Body of pancreas (tissue), 4 donors: ENCODE data around the gene HBD. TPM values are rescaled to one million over a fixed set of nuclear protein-coding genes. Genes with fewer than 3 reads are reported as not detected.

Experiments used
- ATAC-seq: fragments of 150-250 bp; one replicate; pipeline ENCODE4 v1.9.1; 2016
- DNase-seq, 4 donors: peaks; one replicate each; pipeline ENCODE4 v3.0.0-alpha.2; 2019
- H3K27ac ChIP-seq, 4 donors: fragments of 200-600 bp; sonication (generic); 1 replicate in 3 of 4; 2 replicates in 1 of 4; pipeline versions ENCODE4 v1.5.1 to v1.6.1; 2016 to 2019; ENCODE audit warnings: mild to moderate bottlenecking in 1 of 4, mixed read lengths in 1 of 4, moderate library complexity in 1 of 4
- H3K27me3 ChIP-seq, 2 donors: fragments of 200-600 bp; sonication (generic); one replicate each; pipeline ENCODE4 v1.6.0; 2016; ENCODE audit warnings: mild to moderate bottlenecking in 1 of 2
- H3K36me3 ChIP-seq, 2 donors: fragments of 200-600 bp; sonication (generic); replicated peaks in 1 of 2; 2 replicates each; pipeline ENCODE4 v1.5.1; 2016; ENCODE audit warnings: low read depth in 2 of 2; ENCODE audit not compliant: insufficient read depth in 1 of 2
- H3K4me1 ChIP-seq: fragments of 200-600 bp; sonication (generic); one replicate; pipeline ENCODE4 v1.6.0; 2016
- H3K4me3 ChIP-seq, 2 donors: fragments of 200-600 bp; sonication (generic); 1 replicate in 1 of 2; 2 replicates in 1 of 2; pipeline ENCODE4 v1.5.1; 2016 to 2019
- H3K9me3 ChIP-seq, 3 donors: fragments of 200-600 bp; sonication (generic); 1 replicate in 2 of 3; 2 replicates in 1 of 3; pipeline ENCODE4 v1.5.1; 2016
- POLR2A ChIP-seq, 3 donors: fragments of 450-650 bp; IDR thresholded peaks; one replicate each; pipeline ENCODE4 v1.6.1; 2016; ENCODE audit warnings: antibody characterized with exemption in 3 of 3, mild to moderate bottlenecking in 2 of 3
- WGBS, 2 donors: methylation state at CpG; one replicate each; pipeline ENCODE4 v1.1.5; 2017; 5-methylcytosine and 5-hydroxymethylcytosine counted together
- intact Hi-C: fragments of 100-400 bp; cut with DNase I; formaldehyde crosslinking; loops from one replicate; pipeline ENCODE4 v1.15.1; 2023
- total RNA-seq, 2 donors: library from RNA; depleted of rRNA; stranded (reverse); fragments of >200 nt; gene quantifications; one replicate each; pipeline ENCODE4 v1.1.0, GENCODE V29; 2016
- TF ChIP-seq, protein P1 (sequence below), 7 experiments: fragments of 450-650 bp in 4 of 7; fragments of 200-600 bp in 3 of 7; sonication (generic) in 3 of 7; IDR thresholded peaks; one replicate each; pipeline ENCODE4 v1.5.1; 2016 to 2019; ENCODE audit warnings: antibody characterized with exemption in 7 of 7

HBD gene
- total RNA-seq, 2 donors from 2014 or later, result not detected

DNA sequence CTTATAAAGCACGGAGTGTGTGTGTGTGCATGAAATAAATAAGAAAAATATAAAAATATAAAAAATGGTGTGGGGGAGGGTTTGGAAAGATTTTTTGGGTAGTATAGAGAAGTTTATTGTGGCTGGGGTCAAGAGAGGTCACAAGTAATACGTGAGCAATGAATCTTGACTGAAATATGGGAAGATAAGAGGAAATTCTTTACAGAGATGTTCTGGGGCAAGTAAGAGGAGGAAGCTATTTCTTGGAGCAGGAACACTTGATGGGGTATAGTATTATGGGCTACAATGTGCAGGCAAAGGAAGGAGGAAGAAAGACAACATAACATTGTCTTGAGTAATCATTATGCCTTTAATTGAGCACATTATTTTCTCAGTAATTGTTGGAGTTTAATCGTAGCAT, 2.1 kb downstream of the HBD start:
- Histone ChIP-seq H3K4me1 (no peaks in the 10 kb centered on the region), H3K27me3 (no peaks in the 10 kb centered on the region), H3K4me3 (no peak overlapping the region), H3K36me3 (no peaks in the 10 kb centered on the region), H3K27ac (no peak overlapping the region), H3K9me3 (no peaks in the 10 kb centered on the region)
- intact Hi-C loops, result no loop called here
- WGBS, 2 donors, result 52 to 55% methylated on average over 3 of the region's 3 CpGs
- TF ChIP-seq POLR2A (IDR thresholded peaks at IDR 0.05), result no peak
- TF ChIP-seq, protein P1, sequence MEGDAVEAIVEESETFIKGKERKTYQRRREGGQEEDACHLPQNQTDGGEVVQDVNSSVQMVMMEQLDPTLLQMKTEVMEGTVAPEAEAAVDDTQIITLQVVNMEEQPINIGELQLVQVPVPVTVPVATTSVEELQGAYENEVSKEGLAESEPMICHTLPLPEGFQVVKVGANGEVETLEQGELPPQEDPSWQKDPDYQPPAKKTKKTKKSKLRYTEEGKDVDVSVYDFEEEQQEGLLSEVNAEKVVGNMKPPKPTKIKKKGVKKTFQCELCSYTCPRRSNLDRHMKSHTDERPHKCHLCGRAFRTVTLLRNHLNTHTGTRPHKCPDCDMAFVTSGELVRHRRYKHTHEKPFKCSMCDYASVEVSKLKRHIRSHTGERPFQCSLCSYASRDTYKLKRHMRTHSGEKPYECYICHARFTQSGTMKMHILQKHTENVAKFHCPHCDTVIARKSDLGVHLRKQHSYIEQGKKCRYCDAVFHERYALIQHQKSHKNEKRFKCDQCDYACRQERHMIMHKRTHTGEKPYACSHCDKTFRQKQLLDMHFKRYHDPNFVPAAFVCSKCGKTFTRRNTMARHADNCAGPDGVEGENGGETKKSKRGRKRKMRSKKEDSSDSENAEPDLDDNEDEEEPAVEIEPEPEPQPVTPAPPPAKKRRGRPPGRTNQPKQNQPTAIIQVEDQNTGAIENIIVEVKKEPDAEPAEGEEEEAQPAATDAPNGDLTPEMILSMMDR (IDR thresholded peaks at IDR 0.05), result no peak
- DNase-seq (no peak), ATAC-seq (no peak)

DNA sequence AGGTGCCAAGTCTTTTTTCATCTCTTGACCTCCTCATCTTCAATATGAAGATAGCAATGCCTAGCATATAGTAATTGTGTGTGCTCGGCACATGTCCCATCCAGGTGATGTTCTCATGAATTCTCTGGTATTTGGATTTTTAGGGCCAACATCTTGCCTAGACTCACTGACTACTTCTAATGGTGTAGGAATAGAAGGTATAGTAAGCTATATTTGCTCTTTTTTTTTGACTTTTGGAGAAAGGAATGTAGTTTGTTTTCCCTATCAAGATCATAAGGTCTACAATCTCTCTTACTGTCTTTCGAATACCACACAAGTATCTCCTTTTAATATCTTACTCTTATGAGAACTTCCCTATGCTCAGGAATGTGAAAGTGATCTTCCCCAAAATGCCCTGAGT, 3.2 kb downstream of the HBD start:
- Histone ChIP-seq H3K36me3 (no peaks in the 10 kb centered on the region), H3K9me3 (no peaks in the 10 kb centered on the region), H3K4me3 (no peak overlapping the region), H3K27me3 (no peaks in the 10 kb centered on the region), H3K27ac (no peak overlapping the region), H3K4me1 (no peaks in the 10 kb centered on the region)
- ATAC-seq, result no peak
- no peak for DNase-seq
- intact Hi-C loops, result no loop called here
- 79 to 81% methylated on average over 2 of the region's 2 CpGs for WGBS, 2 donors
- TF ChIP-seq, protein P1 (IDR thresholded peaks at IDR 0.05), result no peak
- no peak for TF ChIP-seq POLR2A (IDR thresholded peaks at IDR 0.05)

DNA sequence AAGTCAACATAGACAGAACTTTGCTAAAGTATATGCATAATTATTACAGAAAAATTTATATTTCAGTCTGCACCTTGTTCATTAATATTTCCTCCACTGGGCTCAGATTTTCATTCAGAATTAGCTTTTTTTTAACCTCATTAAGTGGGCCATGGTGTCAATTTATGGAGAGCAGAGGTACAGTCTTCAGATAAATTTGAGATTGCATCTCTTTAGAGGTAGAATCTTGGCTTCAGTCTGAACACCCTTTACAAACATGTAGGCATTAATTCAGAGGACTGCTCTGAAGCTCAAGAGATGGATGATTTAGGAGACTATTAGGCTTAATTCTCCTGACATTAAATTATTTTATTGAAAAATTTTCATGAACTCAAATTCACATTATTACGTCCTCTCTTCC, 4.0 kb downstream of the HBD start:
- WGBS, 2 donors, result 79 to 89% methylated on average over 1 of the region's 1 CpG
- no peaks in the 10 kb centered on the region for H3K9me3 ChIP-seq
- no peak overlapping the region for H3K4me3 ChIP-seq
- no peaks in the 10 kb centered on the region for H3K36me3 ChIP-seq
- H3K27me3 ChIP-seq, result no peaks in the 10 kb centered on the region
- DNase-seq (no peak), ATAC-seq (no peak)
- no peak overlapping the region for H3K27ac ChIP-seq
- no peaks in the 10 kb centered on the region for H3K4me1 ChIP-seq
- intact Hi-C loops, result no loop called here
- TF ChIP-seq, protein P1 (IDR thresholded peaks at IDR 0.05), result no peak
- TF ChIP-seq POLR2A (IDR thresholded peaks at IDR 0.05), result no peak

DNA sequence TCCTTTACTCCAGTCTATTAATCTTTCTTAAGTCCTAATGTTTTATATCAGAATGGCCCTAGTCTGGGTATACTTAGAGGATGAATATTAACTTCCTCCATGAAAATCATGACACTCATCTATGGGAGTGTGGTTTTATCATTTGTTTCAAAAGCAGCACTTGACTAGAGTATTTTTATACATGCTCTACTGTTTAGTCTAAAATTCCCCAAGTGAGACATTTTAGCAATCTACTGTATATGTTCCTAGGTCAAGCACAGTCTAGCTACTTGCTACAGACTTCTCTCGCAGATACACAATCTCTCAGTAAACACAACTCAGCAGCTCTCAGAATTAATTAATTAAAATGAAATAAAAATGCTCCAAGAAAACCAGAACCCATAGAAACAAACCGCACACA, 4.5 kb downstream of the HBD start:
- WGBS, 2 donors, result 71 to 77% methylated on average over 2 of the region's 2 CpGs

DNA sequence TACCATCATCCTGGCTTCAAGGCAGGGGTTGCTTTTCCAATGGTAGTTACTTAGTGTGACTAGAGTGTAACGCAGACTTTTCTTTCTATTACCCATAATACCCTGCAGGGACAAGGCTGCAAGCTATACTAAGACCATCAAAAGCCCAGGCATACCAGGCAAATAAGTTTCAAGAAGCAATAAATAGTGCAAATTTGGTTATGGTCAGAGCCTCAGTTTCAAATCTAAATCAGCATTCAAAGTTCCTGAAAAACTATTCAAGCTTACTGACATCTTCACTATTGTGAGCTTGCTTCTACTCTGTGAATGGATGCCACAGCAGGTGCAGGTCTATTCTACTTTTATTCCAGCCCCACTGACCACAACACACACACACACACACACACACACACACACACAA, 4.9 kb downstream of the HBD start:
- intact Hi-C loops, result no loop called here
- H3K9me3 ChIP-seq, result no peaks in the 10 kb centered on the region
- TF ChIP-seq, protein P1 (IDR thresholded peaks at IDR 0.05), result no peak
- TF ChIP-seq POLR2A (IDR thresholded peaks at IDR 0.05), result no peak
- H3K27ac ChIP-seq, result no peak overlapping the region
- ATAC-seq, result no peak
- H3K27me3 ChIP-seq, result no peaks in the 10 kb centered on the region
- 85 to 88% methylated on average over 1 of the region's 1 CpG for WGBS, 2 donors
- H3K4me1 ChIP-seq, result no peaks in the 10 kb centered on the region
- H3K36me3 ChIP-seq, result no peaks in the 10 kb centered on the region
- no peak overlapping the region for H3K4me3 ChIP-seq
- no peak for DNase-seq

More for the DNA sequence above, 4.5 kb downstream of the HBD start:
- Histone ChIP-seq H3K27me3 (no peaks in the 10 kb centered on the region), H3K9me3 (no peaks in the 10 kb centered on the region), H3K4me1 (no peaks in the 10 kb centered on the region), H3K36me3 (no peaks in the 10 kb centered on the region), H3K4me3 (no peak overlapping the region), H3K27ac (no peak overlapping the region)
- ATAC-seq (no peak), DNase-seq (no peak)
- TF ChIP-seq, protein P1 (IDR thresholded peaks at IDR 0.05), result no peak
- TF ChIP-seq POLR2A (IDR thresholded peaks at IDR 0.05), result no peak
- intact Hi-C loops, result no loop called here
